GM19397 (cell line): Measurements from ENCODE around the gene RNASE3.
"Not testable (repeated sequence)": the region's sequence is repeated elsewhere in the genome, so short reads cannot be mapped to it uniquely, and the experiment has no call there.

ENCODE experiments used
- ATAC-seq: cut with Tn5 transposase; IDR thresholded peaks from one replicate; pipeline ENCODE4 v1.9.1; 2021; ENCODE audit warnings: mild to moderate bottlenecking, moderate library complexity; ENCODE audit not compliant: unreplicated experiment

RNASE3 gene

GRCh38 chr14:20910822-20911221, 19.6 kb downstream of the RNASE3 start:
- not testable (repeated sequence) for ATAC-seq

GRCh38 chr14:20919038-20919756, 28.0 kb downstream of the RNASE3 start:
- ATAC-seq: not testable (repeated sequence)

GRCh38 chr14:20923766-20924297, 32.6 kb downstream of the RNASE3 start:
- ATAC-seq: not testable (repeated sequence)

- no peak for ATAC-seq
Observed at GRCh38 chr14:20934148-20934762, 43.1 kb downstream of the RNASE3 start.

GRCh38 chr14:20935303-20935984, 44.3 kb downstream of the RNASE3 start:
- no peak for ATAC-seq
